Stimulated activated CD4-positive, alpha-beta T cell treated with anti-CD3 and anti-CD28 coated beads, Interleukin-4, amount 100 ng/mL, for 4 hours (primary cell): ENCODE results near the gene MRPS23.

Experiments used
- DNase-seq, 2 experiments: peaks; one replicate each; pipeline ENCODE4 v3.0.0-alpha.2; 2020

MRPS23 gene

DNA sequence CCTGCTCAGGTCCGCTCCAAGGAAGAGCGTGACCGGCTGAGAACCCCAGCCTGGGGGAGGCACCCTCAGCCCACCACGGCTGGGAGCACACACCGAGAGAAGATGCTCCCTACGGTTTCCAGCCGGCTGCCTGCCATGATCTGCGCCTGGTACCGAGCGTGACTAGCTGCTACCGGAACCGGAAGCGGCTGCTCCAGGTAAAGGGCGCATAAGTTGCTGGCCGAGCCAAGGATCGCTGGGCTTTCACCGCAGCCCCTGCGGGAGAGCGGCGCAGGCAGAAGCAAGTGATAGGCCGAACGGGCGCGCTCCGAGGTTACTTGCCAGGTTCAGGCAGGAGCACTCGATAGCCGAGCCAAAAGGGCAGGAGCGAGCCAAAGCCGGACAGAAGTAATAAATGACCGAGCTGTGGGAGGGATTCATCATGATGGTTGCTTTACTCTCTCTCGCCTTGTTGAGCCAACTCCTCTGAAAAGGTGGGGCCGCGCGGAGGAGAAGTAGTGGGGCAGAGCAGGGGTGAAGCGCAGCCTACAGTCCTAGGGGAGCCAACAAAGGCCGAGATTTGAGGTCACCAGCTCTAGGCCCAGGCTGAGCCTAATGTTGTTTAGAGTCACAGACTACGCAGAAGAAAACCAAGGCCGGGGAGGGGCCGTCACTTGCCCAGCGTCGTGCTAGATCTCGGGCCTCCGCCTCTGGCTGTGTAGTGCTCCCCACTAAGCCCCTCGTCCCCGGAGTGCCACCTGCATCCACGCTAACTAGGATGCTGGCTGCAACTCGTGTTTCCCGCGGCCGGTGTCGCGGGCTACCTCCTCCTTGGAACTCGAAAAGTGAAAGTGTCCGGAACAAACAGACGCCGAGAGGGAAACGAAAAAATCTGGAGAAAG is at the start of gene MRPS23:
TSS of gene MRPS23 (minus strand) at position 171 of the 881 bp plus-strand sequence. CDS start at position 137, 34 bp downstream.
- peak; percentile 92 to 97 for DNase-seq

GRCh38 chr17:57899391-57899790 is 49.5 kb upstream of the MRPS23 start:
- DNase-seq, result no peak

- DNase-seq, result no peak
These were observed 48.9 kb upstream of the MRPS23 start for GRCh38 chr17:57898487-57899311.

- DNase-seq, result no peak
These were observed 45.7 kb upstream of the MRPS23 start for GRCh38 chr17:57895382-57896060.

- DNase-seq, result no peak
These were observed 45.0 kb upstream of the MRPS23 start for GRCh38 chr17:57894848-57895247.

- no peak for DNase-seq
These were observed 43.2 kb upstream of the MRPS23 start for GRCh38 chr17:57892820-57893595.

DNA sequence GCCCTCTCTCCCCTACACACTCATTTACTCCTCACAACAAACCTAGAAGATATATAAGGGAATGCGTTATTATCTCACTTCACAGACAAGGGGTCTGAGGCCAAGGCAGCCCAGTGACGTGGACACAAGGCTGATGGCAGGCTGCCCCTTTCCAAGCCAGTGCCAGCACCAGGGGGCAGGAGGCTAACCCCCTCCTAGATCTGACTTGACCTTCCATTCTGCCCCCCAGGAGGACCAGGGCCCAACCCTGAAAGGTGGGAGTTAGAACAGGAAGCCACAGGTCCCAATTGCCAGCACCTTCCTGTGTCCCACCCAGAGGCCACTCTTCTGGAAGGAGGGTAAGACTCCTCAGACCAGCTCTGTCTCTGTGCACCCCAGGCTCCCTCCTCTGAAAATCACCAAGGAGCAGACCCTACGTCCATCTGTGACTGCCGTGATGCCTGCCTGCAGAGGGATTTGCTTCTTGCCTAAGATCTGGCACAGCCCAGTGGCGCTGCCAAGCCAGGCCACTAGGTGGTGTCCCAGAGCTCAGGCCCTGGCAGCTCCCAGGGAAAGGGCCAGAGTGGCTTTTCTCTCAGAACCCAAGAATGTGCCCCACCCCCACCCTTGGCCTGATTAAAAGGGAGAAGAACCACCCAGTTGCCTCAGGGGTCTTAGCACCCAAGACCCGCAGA is 42.4 kb upstream of the MRPS23 start:
- peak; percentile 69 to 79 for DNase-seq

GRCh38 chr17:57890857-57891232 is 41.0 kb upstream of the MRPS23 start:
- no peak for DNase-seq

- DNase-seq, result no peak
These were observed 40.3 kb upstream of the MRPS23 start for GRCh38 chr17:57889892-57890856.

DNA sequence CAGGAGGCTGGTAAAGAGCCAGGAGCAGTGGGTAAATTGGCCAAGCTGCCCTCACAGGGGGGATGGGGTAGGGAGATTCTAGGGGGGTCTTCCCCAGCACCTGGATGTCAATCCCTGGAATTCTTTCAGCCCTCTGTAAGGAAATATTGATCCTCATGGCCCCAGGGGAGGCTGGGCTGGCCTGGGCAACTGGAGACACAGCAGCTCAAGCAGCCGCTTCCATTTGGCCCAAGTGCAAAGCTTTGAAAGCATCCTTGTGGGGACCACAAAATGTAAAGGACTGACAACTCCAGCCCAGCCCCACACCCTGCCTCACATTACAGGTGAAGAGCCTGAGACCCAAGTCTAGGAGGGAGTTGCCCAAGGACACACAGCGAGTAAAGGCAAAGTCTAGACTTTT is 39.4 kb upstream of the MRPS23 start:
- no peak for DNase-seq

DNA sequence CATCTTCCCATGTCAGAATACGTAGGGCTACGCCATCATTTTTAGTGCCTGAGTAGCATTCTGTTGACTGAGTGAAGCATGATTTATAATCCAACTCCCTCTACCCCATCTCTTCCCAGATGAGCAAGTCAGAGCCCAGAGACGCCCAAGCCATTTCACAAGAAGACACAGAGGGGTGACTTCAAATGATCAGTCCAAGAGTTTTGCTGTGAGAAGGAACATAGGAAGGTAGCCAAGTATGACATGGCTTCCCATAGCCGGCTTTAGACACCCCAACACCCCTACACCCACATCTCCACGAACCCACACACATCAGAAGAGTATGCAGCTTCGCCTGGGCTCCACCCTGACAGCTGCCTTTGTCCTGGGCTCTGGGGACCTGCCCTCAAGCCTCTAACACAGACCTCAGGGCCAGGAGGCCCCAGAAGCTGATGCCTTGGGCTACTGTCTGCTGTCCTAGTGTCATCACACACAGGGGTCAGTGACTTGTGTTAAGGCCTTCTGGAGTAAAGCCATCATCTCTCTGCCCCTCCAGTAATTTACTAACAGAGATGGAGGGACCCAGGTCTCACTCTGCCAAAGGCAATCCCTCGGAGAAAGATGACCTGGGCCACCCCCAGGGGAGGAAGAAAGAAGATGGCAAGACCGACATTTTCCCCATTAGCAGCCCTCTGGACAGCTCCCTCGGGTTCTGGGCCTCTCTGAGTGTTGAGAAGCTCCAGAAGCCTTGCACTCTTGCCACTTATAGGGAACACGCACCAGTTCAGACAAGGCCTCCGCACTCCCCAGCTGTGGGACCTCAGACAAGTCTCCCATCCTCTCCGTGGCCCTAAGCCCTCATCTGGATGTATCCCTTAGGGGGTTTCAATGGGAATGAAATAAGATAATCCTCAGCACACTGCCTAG is 38.7 kb upstream of the MRPS23 start:
- no peak for DNase-seq

- DNase-seq, result no peak
These were observed 37.3 kb upstream of the MRPS23 start for GRCh38 chr17:57887161-57887560.

GRCh38 chr17:57886020-57886419 is 36.2 kb upstream of the MRPS23 start:
- no peak for DNase-seq

GRCh38 chr17:57885148-57885915 is 35.5 kb upstream of the MRPS23 start:
- no peak for DNase-seq

- no peak for DNase-seq
These were observed 32.0 kb upstream of the MRPS23 start for GRCh38 chr17:57881783-57882351.

DNA sequence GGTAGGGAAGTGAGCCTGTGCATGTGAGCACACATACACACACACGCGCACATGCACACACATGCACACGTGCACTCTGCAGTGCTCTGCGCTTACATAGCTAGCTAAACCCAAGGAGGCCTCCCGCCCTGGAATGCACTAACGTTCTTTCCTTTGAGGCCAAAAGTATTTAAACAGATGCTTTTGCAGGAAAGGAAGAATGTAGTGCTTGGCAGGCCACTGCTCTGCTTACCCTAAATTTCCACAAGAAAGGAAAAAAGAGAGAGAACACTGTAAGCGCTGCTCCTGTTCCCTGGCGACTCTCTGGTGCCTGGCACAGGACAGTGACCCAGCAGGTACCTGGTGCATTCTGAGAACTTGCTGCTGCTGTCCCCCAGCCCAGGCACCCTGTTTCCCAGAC is 31.3 kb upstream of the MRPS23 start:
- no peak for DNase-seq

DNA sequence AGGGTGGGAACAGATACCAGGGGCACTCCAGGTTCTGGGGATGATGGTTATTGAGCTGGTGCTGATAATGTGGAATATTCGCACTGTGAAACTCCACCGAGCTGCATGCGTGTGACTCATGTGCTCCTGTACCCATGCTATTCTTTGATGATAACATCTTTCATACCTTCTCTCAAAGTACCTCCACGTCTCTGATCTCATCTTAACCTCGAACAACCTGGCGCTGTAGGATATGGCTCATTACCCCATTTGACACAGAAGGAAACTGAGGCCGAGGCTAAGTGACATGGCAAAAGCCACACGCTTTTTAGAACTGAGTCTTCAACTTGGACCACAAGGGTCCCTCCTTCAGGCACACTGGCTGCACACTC is 30.2 kb upstream of the MRPS23 start:
- peak in 1 of 2 experiments; percentile 42 for DNase-seq

DNA sequence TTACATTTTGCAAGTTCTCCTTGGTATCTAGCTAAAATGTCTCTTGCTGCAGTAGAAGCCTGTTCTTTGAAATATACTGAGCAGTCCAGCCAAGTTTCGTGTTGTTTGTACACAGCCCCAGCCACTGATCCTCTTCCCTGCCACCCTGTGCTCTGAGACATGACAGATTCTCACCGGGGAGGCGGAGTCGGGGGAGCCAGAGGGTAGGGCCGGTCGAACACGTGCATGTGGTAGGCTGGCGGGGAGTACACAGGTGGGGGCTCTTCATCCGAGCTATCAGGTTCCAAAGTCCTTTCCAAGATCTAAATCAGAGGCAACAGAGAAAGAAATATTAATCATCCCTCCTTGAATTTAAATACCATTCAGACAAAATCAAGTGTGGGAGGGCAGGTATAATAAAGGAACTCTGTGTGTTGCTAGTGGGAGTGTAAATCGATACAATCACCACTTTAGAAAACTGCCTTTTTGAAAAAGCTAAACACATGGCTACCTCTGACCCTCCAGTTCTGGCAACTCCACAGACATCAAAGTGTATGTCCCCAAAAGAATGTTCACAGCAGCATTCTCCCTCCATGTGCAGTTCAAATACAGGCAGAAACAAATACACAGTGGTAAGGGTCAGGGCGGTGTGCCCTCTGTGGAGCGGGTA is 29.7 kb upstream of the MRPS23 start:
- DNase-seq, result no peak
